Neural cell (in vitro differentiated cells): ENCODE data around the gene RNU1-3. TPM values are rescaled to one million over a fixed set of nuclear protein-coding genes. Genes with fewer than 3 reads are reported as not detected.
"Not testable (repeated sequence)": the region's sequence is repeated elsewhere in the genome, so short reads cannot be mapped to it uniquely, and the experiment has no call there.

ENCODE experiments used
- H2AFZ ChIP-seq: fragments of 200-600, 300-800 bp; sonication (generic), shearing (Covaris generic); 2 replicates; pipeline ENCODE4 v1.6.0; 2014; ENCODE audit warnings: low read depth, mild to moderate bottlenecking, antibody characterized with exemption, low read length, moderate library complexity
- H3F3A ChIP-seq: fragments of 200-600 bp; shearing (Covaris generic); 2 replicates; pipeline ENCODE4 v1.6.1; 2016; ENCODE audit warnings: mild to moderate bottlenecking, moderate library complexity, mixed read lengths, antibody characterized with exemption, low read length; ENCODE audit not compliant: insufficient read depth, poor library complexity, severe bottlenecking
- H3K27ac ChIP-seq: fragments of 200-600, 300-800 bp; sonication (generic), shearing (Covaris generic); 2 replicates; pipeline ENCODE4 v1.5.1; 2014; ENCODE audit warnings: mild to moderate bottlenecking, low read length, moderate library complexity
- H3K27me3 ChIP-seq: fragments of 300-800, 200-600 bp; sonication (generic), shearing (Covaris generic); 2 replicates; pipeline ENCODE4 v1.6.0; 2014; ENCODE audit warnings: mild to moderate bottlenecking, low read depth, low read length, moderate library complexity; ENCODE audit not compliant: insufficient read depth
- H3K36me3 ChIP-seq: fragments of 300-800, 200-600 bp; sonication (generic), shearing (Covaris generic); 2 replicates; pipeline ENCODE4 v1.5.1; 2014; ENCODE audit warnings: mild to moderate bottlenecking, antibody characterized with exemption, low read length, moderate library complexity; ENCODE audit not compliant: insufficient read depth
- H3K4me2 ChIP-seq: fragments of 300-800, 200-600 bp; sonication (generic), shearing (Covaris generic); 2 replicates; pipeline ENCODE4 v1.6.0; 2014; ENCODE audit warnings: mild to moderate bottlenecking, low read length
- H3K4me3 ChIP-seq: fragments of 300-800, 200-600 bp; sonication (generic), shearing (Covaris generic); 2 replicates; pipeline ENCODE4 v1.5.1; 2014; ENCODE audit warnings: mild to moderate bottlenecking, low read length, moderate library complexity
- H3K79me2 ChIP-seq: fragments of 200-600 bp; shearing (Covaris generic); replicated peaks from 2 replicates; pipeline ENCODE4 v1.6.0; 2014; ENCODE audit warnings: mild to moderate bottlenecking, low read length, moderate library complexity; ENCODE audit not compliant: insufficient read depth
- H3K9ac ChIP-seq: fragments of 300-800, 200-600 bp; sonication (generic), shearing (Covaris generic); 2 replicates; pipeline ENCODE4 v1.6.1; 2016; ENCODE audit warnings: mild to moderate bottlenecking, low read length, mixed read lengths
- H3K9me2 ChIP-seq: fragments of 200-600 bp; shearing (Covaris generic); 2 replicates; pipeline ENCODE4 v1.6.1; 2016; ENCODE audit warnings: mild to moderate bottlenecking, low read length, mixed read lengths; ENCODE audit not compliant: insufficient read depth
- H3K9me3 ChIP-seq: fragments of 200-600, 300-800 bp; sonication (generic), shearing (Covaris generic); 2 replicates; pipeline ENCODE4 v1.6.1; 2016; ENCODE audit warnings: mild to moderate bottlenecking, mixed run types, low read length, moderate library complexity, mixed read lengths
- H4K20me1 ChIP-seq: fragments of 200-600 bp; shearing (Covaris generic); 2 replicates; pipeline ENCODE4 v1.6.1; 2016; ENCODE audit warnings: mild to moderate bottlenecking, mixed run types; ENCODE audit not compliant: insufficient read depth
- polyA plus RNA-seq: library from polyadenylated mRNA; depleted of rRNA; stranded (reverse); fragments of >200 nt; gene quantifications from 2 replicates; pipeline ENCODE4 v1.2.3, GENCODE V29; 2014

Gene RNU1-3
- polyA plus RNA-seq, 1 donor from 2014 or later, result not detected

DNA sequence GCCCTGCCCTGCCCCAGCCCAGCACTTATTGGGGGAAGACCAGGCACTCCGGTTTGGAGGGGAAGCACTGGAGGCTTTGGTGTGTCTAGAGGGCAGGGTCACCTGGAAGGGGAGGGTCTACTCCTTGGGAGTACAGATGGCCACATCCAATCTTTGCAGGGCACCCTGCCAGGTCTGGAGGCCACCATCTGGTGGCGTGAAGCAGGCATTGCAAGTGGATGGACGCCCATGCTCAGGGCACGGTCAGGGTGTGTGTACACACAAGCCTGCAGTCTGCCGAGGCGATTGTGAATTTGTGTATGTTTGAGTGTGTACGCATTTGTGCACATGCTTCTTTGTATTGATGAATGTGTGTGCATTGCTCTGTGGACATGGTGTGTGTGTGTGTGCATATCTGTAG lies 36.4 kb upstream of the RNU1-3 start:
- H3K9me3 ChIP-seq, H3K79me2 ChIP-seq, H3K9me2 ChIP-seq, H3K27me3 ChIP-seq, H3K4me2 ChIP-seq, H4K20me1 ChIP-seq, H3K4me3 ChIP-seq, H3F3A ChIP-seq, H2AFZ ChIP-seq, H3K36me3 ChIP-seq, H3K27ac ChIP-seq, H3K9ac ChIP-seq: not testable (repeated sequence)

DNA sequence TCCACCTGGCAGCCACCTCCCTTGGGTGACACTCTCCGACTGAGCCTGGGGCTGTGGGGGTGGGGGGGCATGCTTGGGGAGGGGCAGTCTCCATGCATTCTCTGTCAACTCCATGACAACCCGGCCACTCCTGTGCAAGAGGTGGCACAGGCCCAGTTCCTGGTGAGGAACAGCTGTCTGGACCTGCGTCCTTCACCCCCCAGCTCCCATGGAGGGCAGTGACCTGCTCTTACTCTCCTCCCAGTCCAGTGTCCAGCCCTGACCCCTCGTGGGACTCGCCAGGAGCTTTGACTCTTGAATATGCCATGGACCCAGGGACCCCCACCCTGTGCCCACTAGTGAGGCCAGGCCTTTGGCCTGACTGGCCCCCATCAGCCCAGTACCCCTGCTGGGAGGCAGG lies 35.5 kb upstream of the RNU1-3 start:
- H3K9ac ChIP-seq, H3K9me2 ChIP-seq, H3K4me2 ChIP-seq, H3K27ac ChIP-seq, H3K36me3 ChIP-seq, H3K27me3 ChIP-seq, H3F3A ChIP-seq, H4K20me1 ChIP-seq, H2AFZ ChIP-seq, H3K79me2 ChIP-seq, H3K4me3 ChIP-seq, H3K9me3 ChIP-seq: not testable (repeated sequence)

DNA sequence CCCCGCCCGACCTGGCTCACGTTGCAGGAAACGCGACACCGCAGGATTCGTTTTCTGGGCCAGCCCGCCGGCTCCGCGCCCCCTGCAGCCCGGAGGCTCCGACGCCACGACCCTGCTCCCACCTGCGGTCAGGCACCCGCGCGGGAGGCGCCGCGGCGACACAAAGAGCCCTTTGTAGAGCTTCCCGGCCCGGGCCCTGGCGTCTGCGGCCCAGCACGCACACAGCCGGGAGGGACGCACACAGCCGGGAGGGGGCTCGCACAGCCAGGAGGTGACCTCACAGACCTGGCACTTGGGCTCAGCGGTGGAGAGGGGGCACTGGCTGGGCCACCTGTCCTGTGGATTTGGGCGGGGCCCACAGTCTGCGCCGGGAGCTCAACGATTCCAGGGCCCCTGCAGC lies 34.4 kb upstream of the RNU1-3 start:
- H3K27ac ChIP-seq, H2AFZ ChIP-seq, H3K79me2 ChIP-seq, H3K4me2 ChIP-seq, H4K20me1 ChIP-seq, H3F3A ChIP-seq, H3K9me3 ChIP-seq, H3K27me3 ChIP-seq, H3K9ac ChIP-seq, H3K4me3 ChIP-seq, H3K9me2 ChIP-seq, H3K36me3 ChIP-seq: not testable (repeated sequence)

DNA sequence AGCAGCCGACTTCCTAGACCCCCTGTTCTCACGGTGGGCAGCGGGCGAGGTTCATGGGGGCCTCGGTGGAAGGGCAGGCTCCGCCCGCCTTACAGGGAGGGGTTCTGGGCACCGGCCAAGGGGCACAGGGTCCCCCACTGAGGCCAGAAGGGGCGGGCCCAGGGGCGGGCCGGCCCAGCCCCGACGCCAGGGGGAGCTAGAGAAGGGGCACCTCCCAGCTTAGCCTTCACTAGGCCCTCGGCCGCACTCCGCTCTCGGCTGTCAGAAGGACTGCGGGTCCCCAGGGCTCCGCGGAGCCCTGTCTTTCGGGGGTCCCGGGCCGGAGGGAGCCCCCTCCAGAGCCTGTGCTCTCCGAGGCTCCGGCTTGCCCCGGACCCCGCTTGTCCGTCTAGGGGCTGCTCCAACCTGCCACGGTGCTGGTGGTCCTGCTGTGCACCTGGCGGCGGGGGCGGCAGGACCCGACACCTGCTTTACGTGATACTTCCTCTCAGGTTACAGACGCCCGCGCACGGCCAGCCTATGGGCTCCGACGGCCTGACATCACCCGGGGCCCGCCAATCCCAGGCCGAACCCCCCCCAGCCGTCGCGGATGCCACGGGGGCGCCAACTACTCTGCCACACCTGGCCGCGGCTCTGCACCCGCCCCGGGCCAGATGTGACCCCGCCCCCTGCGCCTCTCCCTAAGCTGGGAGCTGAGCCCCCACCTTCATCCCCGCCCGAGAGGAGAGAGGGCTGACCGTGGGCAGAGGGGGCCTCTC lies 33.6 kb upstream of the RNU1-3 start:
- not testable (repeated sequence) for H3K79me2 ChIP-seq, H3K27ac ChIP-seq, H4K20me1 ChIP-seq, H3F3A ChIP-seq, H3K9ac ChIP-seq, H2AFZ ChIP-seq, H3K9me3 ChIP-seq, H3K4me2 ChIP-seq, H3K9me2 ChIP-seq, H3K27me3 ChIP-seq, H3K4me3 ChIP-seq, H3K36me3 ChIP-seq

DNA sequence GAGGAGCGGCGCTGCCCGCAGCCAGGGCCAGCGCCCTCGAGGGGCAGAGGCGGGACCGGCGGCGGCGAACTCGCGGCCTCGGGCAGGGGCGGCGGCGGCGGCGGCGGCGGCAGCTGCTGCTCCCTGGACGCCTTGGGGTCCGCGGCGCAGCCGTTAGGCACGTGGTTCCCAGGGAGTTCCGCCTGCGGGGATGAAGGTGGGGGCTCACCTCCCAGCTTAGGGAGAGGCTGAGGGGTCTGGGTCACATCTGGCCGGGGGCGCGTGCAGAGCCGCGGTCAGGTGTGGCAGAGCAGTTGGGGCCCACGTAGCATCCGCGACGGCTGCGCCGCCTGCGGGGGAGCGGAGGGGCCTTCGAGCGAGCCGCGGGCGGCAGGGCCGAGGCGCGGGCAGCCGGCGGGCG lies 32.7 kb upstream of the RNU1-3 start:
- H3K4me3 ChIP-seq, H3K27ac ChIP-seq, H3F3A ChIP-seq, H3K9me2 ChIP-seq, H4K20me1 ChIP-seq, H3K79me2 ChIP-seq, H3K36me3 ChIP-seq, H3K27me3 ChIP-seq, H2AFZ ChIP-seq, H3K9me3 ChIP-seq, H3K4me2 ChIP-seq, H3K9ac ChIP-seq: not testable (repeated sequence)

DNA sequence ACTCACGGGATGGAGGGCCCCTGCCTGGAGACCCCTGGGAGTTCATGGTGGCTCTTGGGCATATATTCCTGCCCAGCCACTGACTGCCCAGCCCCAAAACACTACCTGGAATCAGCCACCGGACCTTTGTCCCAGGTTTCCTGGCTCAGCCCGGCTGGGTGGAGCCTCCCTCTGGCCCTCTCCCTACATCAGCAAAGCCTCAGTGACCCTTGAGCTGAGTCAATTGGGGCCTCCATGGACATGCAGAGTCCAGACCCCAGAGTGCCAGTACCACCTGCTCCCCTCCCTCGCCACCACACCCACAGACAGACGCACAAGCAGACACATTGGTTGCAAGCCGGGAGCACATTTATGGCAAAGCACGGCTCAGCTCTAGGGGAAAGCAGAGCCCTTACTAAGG lies 30.4 kb upstream of the RNU1-3 start:
- H4K20me1 ChIP-seq, H3K36me3 ChIP-seq, H3K4me3 ChIP-seq, H3K27ac ChIP-seq, H3K27me3 ChIP-seq, H3K9me2 ChIP-seq, H3K9ac ChIP-seq, H3K4me2 ChIP-seq, H3F3A ChIP-seq, H2AFZ ChIP-seq, H3K9me3 ChIP-seq, H3K79me2 ChIP-seq: not testable (repeated sequence)

DNA sequence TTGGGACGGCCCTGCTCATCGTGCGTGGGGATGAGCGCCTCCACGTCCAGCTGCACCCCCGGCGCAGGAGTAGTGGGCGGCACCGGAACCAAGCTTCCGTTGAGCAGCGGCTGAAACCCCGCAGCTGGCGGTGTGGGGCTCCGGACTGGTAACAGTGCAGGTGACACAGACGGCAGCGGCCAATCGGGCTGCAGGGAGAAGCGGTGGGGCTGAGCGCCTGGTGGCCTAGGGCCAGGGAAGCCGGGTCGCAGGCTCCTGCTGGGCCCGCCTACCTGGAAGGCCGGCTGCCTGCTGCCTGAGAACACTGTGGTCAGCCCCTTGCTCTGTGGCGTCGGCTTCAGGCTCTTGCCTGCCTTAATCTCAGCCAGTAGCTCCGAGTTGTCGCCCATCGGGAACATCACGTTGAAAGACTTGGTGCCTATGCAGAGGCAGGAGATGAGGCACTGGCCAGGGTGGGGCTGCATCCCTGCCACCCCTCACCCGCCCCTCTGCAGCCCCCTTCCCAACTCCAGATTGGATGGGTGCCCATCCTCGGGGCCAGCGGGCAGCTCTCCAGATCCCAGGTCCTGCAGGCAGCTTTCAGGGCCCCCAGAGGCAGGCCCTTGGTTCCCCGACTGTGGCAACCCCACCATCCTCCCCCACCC lies 29.9 kb upstream of the RNU1-3 start:
- H3K36me3 ChIP-seq, H4K20me1 ChIP-seq, H3K27ac ChIP-seq, H3K4me2 ChIP-seq, H2AFZ ChIP-seq, H3K9me3 ChIP-seq, H3K4me3 ChIP-seq, H3F3A ChIP-seq, H3K9ac ChIP-seq, H3K27me3 ChIP-seq, H3K9me2 ChIP-seq, H3K79me2 ChIP-seq: not testable (repeated sequence)

DNA sequence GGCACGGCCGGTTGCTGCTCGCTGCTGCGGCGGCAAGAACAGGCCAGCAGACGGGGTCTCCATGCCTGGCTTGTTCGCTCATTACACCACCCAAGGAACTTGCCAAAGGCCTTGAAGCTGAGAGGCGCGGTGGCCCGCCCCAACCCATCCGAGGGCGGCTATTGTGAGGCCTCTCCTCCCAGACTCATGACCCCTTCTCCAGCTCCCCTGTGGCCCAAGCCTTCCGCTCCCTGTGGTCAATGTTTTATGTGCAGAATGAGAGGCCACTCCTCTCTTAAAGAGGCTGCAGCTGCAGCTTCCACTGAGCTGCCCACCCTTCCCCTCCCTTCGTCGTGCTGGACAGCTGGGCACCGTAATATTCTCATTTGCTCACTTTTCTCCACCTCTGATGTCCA lies 27.6 kb upstream of the RNU1-3 start:
- H3K9me3 ChIP-seq, H2AFZ ChIP-seq, H3K36me3 ChIP-seq, H3K9me2 ChIP-seq, H3K4me2 ChIP-seq, H3F3A ChIP-seq, H3K27ac ChIP-seq, H3K9ac ChIP-seq, H4K20me1 ChIP-seq, H3K4me3 ChIP-seq, H3K79me2 ChIP-seq, H3K27me3 ChIP-seq: not testable (repeated sequence)
